DMS79 treated with DMSO at 0.1 percent for 48 hours (cell line): ENCODE measurements around the gene CCDC9B.

Source experiments
- DNase-seq: peaks from one replicate; lab custom pipeline; 2025; lab: John Stamatoyannopoulos, UW

The CCDC9B gene

GRCh38 chr15:40329804-40330203 lies 10.9 kb downstream of the CCDC9B start:
- no peak for DNase-seq

- DNase-seq: no peak
Measured at GRCh38 chr15:40328751-40329150, 12.0 kb downstream of the CCDC9B start.

- DNase-seq: no peak
Measured at GRCh38 chr15:40328176-40328575, 12.6 kb downstream of the CCDC9B start.

- no peak for DNase-seq
Measured at GRCh38 chr15:40327457-40327856, 13.3 kb downstream of the CCDC9B start.

- DNase-seq: no peak
Measured at GRCh38 chr15:40325700-40326099, 15.0 kb downstream of the CCDC9B start.

DNA sequence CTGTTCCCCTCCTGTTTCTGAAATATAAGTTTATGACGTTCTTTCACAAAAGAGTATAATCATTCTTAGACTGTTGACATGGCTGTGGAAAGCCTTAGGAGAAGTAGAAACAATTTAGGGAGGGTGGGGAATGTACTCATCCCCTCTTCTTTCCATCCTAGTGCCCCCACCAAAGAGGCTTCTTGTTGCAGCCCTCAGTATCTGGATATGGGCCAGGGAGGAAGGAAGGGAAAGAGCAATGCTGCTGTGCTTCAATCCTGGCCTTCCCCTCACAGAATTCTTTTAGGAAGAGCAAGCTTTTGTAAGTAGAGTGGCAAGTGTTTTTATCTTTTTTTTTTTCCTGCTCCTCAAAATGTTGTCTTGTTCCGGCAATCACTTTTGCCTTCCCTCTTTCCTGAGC lies 15.6 kb downstream of the CCDC9B start:
- DNase-seq: no peak

GRCh38 chr15:40323953-40324937 lies 16.5 kb downstream of the CCDC9B start:
- DNase-seq: no peak

- peak; percentile 63 for DNase-seq
Measured at GRCh38 chr15:40323239-40323952, 17.3 kb downstream of the CCDC9B start, which contains the start of gene INAFM2. TSS of gene INAFM2 (plus strand) at chr15:40323692. CDS start at chr15:40324056, 364 bp downstream.

DNA sequence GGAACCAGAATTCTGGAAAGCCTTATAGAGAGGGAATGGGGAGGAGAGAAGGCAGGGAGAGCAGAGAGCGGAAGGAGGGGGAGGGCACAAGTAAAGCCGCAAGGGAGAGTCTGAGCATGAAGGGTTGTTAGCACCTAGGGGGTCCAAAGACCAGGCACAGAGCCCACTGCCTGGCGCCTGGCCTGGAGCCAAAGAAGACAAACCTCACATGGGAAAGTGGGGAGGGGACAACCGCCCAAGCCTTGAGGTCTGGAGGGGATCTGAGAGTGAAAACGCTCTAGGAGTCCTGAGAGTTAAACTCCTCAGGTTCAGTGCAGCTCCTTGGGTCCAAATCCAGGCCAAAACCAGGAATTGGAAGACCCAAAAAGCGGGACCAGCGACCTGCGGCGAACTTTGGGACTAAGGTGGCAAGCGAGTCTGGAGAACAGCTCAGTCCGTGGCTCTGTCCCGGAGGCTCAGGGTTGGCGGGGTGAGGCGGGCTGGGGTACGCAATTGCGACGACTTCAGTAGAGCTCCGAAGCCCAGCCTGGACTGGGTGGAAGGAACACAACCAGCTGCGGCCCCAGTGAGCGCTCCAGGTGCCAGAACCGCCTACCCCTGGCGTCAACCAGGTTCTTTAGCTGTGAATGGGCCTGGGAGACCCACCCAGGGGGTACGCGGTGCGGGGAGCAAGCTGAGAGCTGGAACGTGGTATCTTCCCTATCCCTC lies 18.1 kb downstream of the CCDC9B start:
- DNase-seq: peak; percentile 39

GRCh38 chr15:40320931-40321371 lies 19.8 kb downstream of the CCDC9B start:
- DNase-seq: peak; percentile 37

DNA sequence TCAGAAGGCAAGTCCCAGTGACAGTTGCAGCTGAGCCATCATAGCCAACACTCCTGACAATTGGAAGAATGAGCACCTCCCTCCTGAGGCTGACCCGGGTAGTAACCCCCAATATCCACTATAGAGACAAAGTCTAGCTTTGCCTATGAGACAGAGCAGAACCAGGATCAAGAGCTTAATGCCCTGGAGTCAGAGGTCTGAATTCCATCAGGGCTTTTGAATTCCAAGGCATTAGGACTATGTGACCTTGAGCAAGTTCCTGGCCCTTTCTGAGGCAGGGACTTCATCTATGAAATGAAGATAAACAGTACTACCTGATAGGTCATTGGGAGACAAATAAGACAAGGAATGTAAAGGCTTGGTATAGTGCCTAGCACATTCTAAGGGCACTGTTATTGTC lies 20.3 kb downstream of the CCDC9B start:
- DNase-seq: no peak

GRCh38 chr15:40317580-40317979 lies 23.2 kb downstream of the CCDC9B start:
- DNase-seq: no peak

- no peak for DNase-seq
Measured at GRCh38 chr15:40316931-40317330, 23.8 kb downstream of the CCDC9B start.

DNA sequence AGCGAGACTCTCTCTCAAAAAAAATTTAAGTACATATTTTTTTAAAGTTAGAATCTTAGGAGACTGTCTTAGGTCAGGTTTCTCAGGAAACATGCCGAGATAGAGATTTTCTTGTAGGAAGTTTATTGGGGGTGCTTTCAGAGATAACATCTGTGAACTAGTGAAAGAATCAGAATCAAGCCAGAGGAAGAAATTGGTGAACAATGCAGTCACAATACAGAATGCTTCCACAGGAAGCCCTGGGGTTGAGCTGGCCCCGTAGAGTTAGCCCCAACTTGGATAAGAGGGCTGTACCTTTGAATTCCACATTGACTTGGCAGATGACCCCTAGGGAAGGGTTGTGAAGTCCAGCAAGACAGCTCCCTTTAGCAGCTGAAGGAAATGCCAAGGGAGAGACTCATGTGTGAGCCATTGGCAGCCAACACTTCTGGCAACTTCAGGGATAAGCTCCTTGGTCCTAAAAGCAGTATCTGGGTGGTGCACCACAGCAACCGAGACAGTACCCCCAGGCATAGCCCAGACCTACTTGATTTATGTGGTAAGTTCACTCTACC lies 25.9 kb downstream of the CCDC9B start:
- no peak for DNase-seq

DNA sequence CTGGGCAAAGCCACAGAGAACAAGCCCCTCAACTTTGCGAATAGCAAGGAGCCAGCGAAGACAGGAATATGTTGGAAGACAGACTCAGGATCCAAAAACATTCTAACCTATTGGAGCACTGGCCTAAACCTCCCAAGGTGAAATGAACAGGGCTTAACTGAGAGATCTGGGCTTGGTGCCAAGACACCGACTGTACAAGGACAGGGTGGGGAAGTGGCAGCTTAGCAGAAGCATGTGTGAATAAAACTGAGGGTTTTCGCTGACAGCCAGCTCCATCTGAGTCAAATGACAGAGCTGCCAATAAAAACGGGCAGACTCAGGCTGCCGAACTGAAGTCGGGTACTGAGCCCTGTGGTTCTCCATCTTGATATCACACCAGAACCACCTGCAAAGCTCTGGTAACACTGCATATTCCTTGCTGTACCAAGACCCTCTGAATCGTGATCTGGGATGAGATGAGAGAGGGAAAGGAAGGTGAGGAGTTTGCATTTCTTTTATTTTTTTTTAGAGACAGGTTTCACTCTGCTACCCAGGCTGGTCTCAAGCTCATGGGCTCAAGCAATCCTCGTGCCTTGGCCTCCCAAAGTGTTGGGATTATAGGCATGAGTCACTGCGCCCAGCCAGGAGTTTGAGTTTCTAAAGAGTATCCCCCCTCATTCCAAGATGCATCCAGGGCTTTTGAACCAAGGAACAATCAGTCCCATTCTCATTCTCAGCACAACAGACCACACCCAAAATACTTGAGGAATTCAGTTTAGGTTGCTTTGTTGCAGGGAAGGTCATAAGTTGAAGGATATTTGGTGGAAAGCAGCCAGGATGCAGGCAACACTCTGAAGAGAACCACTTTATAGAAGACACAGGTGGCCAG lies 27.0 kb downstream of the CCDC9B start:
- DNase-seq: peak; percentile 78

DNA sequence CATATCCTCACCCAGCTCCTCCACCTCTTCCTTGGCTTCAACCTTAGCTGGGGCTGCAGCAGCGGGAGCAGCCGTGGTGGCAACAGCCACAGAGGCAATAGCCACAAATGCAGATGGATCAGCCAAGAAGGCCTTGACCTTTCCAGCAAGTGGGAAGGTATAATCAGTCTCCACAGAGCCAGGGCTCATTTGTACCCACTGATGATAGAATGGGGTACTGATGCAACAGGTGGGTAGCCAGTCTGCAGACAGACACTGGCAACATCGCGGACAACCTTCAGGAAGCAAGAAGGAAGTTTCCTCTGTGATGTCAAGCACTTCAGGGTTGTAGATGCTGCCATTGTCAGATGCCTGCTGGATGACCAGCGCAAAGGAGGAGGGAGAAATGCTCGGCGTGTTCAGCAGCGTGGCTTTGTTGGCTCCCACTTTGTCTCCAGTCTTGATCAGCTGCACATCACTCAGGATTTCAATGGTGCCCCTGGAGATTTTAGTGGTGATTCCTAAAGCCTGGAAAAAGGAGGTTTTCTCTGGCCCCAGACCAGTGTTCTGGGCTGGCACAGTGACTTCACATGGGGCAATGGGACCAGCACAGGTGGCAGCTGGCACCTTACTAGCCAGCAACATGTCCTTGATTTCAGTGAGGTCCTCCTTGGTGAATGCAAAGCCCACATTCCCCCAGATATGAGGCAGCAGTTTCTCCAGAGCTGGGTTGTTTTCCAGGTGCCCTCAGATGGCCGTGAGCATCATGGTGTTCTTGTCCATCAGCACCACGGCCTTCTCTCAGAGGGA lies 28.2 kb downstream of the CCDC9B start:
- no peak for DNase-seq

- no peak for DNase-seq
Measured at GRCh38 chr15:40310993-40311392, 29.7 kb downstream of the CCDC9B start.

DNA sequence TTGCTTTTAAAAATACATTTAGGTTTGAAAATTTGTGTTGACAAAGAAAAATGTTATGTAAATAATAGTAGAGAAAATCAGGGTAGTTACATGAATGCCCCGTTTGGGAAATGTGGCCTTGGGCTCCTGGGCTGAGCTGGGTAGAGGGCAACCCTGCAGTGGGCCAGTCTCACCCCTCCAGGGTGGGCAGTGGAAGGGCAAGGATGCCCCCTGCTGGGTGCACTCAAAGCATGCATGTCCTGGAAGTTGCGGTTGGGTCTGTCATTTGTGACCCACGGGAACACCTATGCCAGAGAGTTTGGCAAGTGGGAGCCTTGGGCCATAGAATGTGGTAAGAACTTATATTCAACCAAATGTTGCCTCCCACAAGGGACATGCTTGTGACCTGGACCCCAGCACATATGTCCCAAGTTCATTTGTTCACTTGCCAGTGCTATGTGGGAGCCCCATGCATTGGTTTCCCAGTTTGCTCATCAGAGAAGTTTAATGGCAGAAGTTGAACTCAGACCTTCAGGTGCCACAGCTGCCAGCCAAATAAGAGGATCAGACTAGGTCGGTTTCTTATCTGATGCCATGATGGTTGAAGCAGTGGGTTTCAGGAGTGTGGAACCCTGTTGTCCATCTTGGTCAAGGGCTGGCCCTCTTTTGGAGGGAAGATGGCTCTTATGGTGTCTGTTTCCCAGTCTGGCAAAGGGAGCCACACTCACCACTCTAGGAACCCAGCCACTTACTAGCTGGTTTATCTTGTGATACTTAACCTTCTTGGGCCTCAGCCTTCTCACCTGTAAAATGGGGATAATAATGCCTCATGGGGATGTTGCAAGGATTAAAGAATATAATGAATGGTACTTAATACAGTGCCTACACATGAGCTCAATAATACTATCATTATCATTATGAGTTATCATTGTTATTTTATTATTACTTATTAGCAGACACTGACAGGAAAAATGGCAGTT lies 30.5 kb downstream of the CCDC9B start:
- no peak for DNase-seq

GRCh38 chr15:40309344-40309862 lies 31.3 kb downstream of the CCDC9B start:
- DNase-seq: no peak
